Right ventricle myocardium superior (tissue), 1 donor: ENCODE measurements around the gene PVR. TPM values are rescaled to one million over a fixed set of nuclear protein-coding genes. Genes with fewer than 3 reads are reported as not detected.
A peak's percentile ranks its signal among the peaks of the same experiment; 100 is the strongest.
"Not testable (repeated sequence)": the region's sequence is repeated elsewhere in the genome, so short reads cannot be mapped to it uniquely, and the experiment has no call there.

ENCODE experiments used
- ATAC-seq: fragments of 200-7000 bp; cut with Tn5 transposase; one replicate; pipeline ENCODE4 v1.9.1; 2020; ENCODE audit warnings: mild to moderate bottlenecking; ENCODE audit not compliant: poor library complexity
- DNase-seq: peaks from one replicate; pipeline ENCODE4 v3.0.0-alpha.2; 2020
- intact Hi-C: fragments of 100-400 bp; cut with DNase I; formaldehyde crosslinking; loops from one replicate; pipeline ENCODE4 v1.11.2; 2022
- total RNA-seq: library from RNA; stranded (reverse); fragmentation: NEBNext Ultra II Directional; extraction: Animal tissue kit (Norgen Biotek cat#: 25700); gene quantifications from one replicate; pipeline ENCODE4 v1.2.1, GENCODE V29; 2021
- donor health status: DM: no; HTN: yes; CAD: no; lungs with severe emphysema.

The PVR gene
- total RNA-seq, 1 donor from 2014 or later = 32.1 TPM

GRCh38 chr19:44614313-44614712, 29.4 kb upstream of the PVR start:
- ATAC-seq (no peak), DNase-seq (no peak)
- intact Hi-C loops = no loop called here

- ATAC-seq = peak; percentile 71
- intact Hi-C loops = no loop called here
- DNase-seq = no peak
Measured at GRCh38 chr19:44615863-44616247, 27.9 kb upstream of the PVR start.

- intact Hi-C loops = no loop called here
- DNase-seq = no peak
- no peak for ATAC-seq
Measured at GRCh38 chr19:44617110-44617880, 26.4 kb upstream of the PVR start.

- DNase-seq = no peak
- intact Hi-C loops = no loop called here
- no peak for ATAC-seq
Measured at GRCh38 chr19:44618640-44619357, 24.9 kb upstream of the PVR start.

- ATAC-seq (no peak), DNase-seq (no peak)
- intact Hi-C loops = no loop called here
Measured at GRCh38 chr19:44620667-44621066, 23.0 kb upstream of the PVR start.

- DNase-seq = no peak
- ATAC-seq = no peak
- intact Hi-C loops = no loop called here
Measured at GRCh38 chr19:44621367-44621766, 22.3 kb upstream of the PVR start.

- DNase-seq = no peak
- intact Hi-C loops = no loop called here
- ATAC-seq = peak; percentile 64
Measured at GRCh38 chr19:44623080-44623479, 20.6 kb upstream of the PVR start.

- DNase-seq = no peak
- no peak for ATAC-seq
- intact Hi-C loops = no loop called here
Measured at GRCh38 chr19:44623626-44624025, 20.1 kb upstream of the PVR start.

GRCh38 chr19:44624840-44625354, 18.8 kb upstream of the PVR start:
- intact Hi-C loops = no loop called here
- no peak for ATAC-seq
- DNase-seq = no peak

- intact Hi-C loops, DNase-seq, ATAC-seq: not testable (repeated sequence)
Measured at GRCh38 chr19:44625637-44626036, 18.1 kb upstream of the PVR start.

GRCh38 chr19:44626048-44626624, 17.6 kb upstream of the PVR start:
- DNase-seq = no peak
- no peak for ATAC-seq
- intact Hi-C loops = no loop called here

- ATAC-seq = no peak
- no peak for DNase-seq
- intact Hi-C loops = no loop called here
Measured at GRCh38 chr19:44627631-44628030, 16.1 kb upstream of the PVR start.

- no peak for DNase-seq
- no peak for ATAC-seq
- intact Hi-C loops = no loop called here
Measured at GRCh38 chr19:44628793-44629192, 14.9 kb upstream of the PVR start.

- intact Hi-C loops, ATAC-seq, DNase-seq: not testable (repeated sequence)
Measured at GRCh38 chr19:44631611-44632010, 12.1 kb upstream of the PVR start.

- intact Hi-C loops, ATAC-seq: not testable (repeated sequence)
- DNase-seq = peak; percentile 48
Measured at GRCh38 chr19:44634058-44634457, 9.7 kb upstream of the PVR start.

GRCh38 chr19:44634785-44635184, 8.9 kb upstream of the PVR start:
- DNase-seq (no peak), ATAC-seq (no peak)
- intact Hi-C loops = no loop called here

GRCh38 chr19:44635581-44636438, 7.9 kb upstream of the PVR start:
- intact Hi-C loops = no loop called here
- DNase-seq = no peak
- peak; percentile 58 for ATAC-seq

- ATAC-seq (no peak), DNase-seq (no peak)
- intact Hi-C loops = no loop called here
Measured at GRCh38 chr19:44636439-44637389, 7.0 kb upstream of the PVR start.
